H1 (cell line): Measurements from ENCODE around the gene PRXL2A. TPM values are rescaled to one million over a fixed set of nuclear protein-coding genes. Genes with fewer than 3 reads are reported as not detected.

Experiments
- CTCF ChIA-PET: fragments of 300-600 bp; sonication (Branson Sonifier 250); formaldehyde crosslinking; loops from one replicate; lab custom pipeline; 2021; ENCODE audit not compliant: partially characterized antibody; lab: Charles Lee
- POLR2A ChIA-PET: fragments of 300-600 bp; sonication (Branson Sonifier 250); formaldehyde crosslinking; loops from one replicate; lab custom pipeline; 2021; ENCODE audit warnings: inconsistent platforms; ENCODE audit not compliant: partially characterized antibody; lab: Charles Lee
- DNase-seq, 2 experiments: peaks; one replicate each; pipeline versions ENCODE4 v3.0.0 to v3.0.0-alpha.2; 2010 to 2022; ENCODE audit warnings: low spot score in 2 of 2, low read depth in 1 of 2, mixed read lengths in 1 of 2
- FAIRE-seq: peaks from 2 replicates; lab custom pipeline; 2011; peaks lifted over from hg19 to GRCh38; lab: Jason Lieb, UNC
- H2AFZ ChIP-seq: 2 replicates; pipeline ENCODE4 v1.8.1; 2012; ENCODE audit warnings: low read length, inconsistent platforms
- H2AK5ac ChIP-seq: 2 replicates; pipeline ENCODE4 v1.6.1; 2013; ENCODE audit warnings: low read depth, low read length
- H2BK120ac ChIP-seq: replicated peaks from 2 replicates; pipeline ENCODE3; 2013; ENCODE audit warnings: low read depth, low read length, inconsistent platforms
- H2BK12ac ChIP-seq: 2 replicates; pipeline ENCODE4 v1.6.1; 2013; ENCODE audit warnings: low read depth, low read length
- H2BK15ac ChIP-seq: 2 replicates; pipeline ENCODE4 v1.6.1; 2013; ENCODE audit warnings: low read length
- H2BK20ac ChIP-seq: 2 replicates; pipeline ENCODE4 v1.6.1; 2013; ENCODE audit warnings: low read length
- H2BK5ac ChIP-seq: 2 replicates; pipeline ENCODE4 v1.6.1; 2013; ENCODE audit warnings: low read depth, low read length
- H3K14ac ChIP-seq: 2 replicates; pipeline ENCODE4 v1.6.1; 2013; ENCODE audit warnings: inconsistent platforms; ENCODE audit not compliant: insufficient read length
- H3K18ac ChIP-seq: 2 replicates; pipeline ENCODE4 v1.6.1; 2013; ENCODE audit warnings: low read length; ENCODE audit errors: extremely low read depth
- H3K23ac ChIP-seq: 2 replicates; pipeline ENCODE4 v1.6.1; 2013; ENCODE audit warnings: inconsistent platforms; ENCODE audit not compliant: insufficient read length
- H3K23me2 ChIP-seq: 2 replicates; pipeline ENCODE4 v1.6.1; 2013; ENCODE audit warnings: low read depth, low read length
- H3K27ac ChIP-seq: 2 replicates; pipeline ENCODE4 v1.6.1; 2011; ENCODE audit warnings: low read depth, low read length, inconsistent platforms
- H3K27me3 ChIP-seq, 4 experiments: replicated peaks in 1 of 4; 1 replicate in 1 of 4; 2 replicates in 3 of 4; pipeline versions ENCODE4 v1.6.1 to v1.8.1; 2011 to 2013; ENCODE audit warnings: low read length in 3 of 4, mild to moderate bottlenecking in 3 of 4, inconsistent platforms in 2 of 4, mixed read lengths in 2 of 4, moderate library complexity in 1 of 4; ENCODE audit not compliant: control insufficient read depth in 3 of 4, insufficient read depth in 3 of 4; ENCODE audit errors: extremely low read depth in 1 of 4
- H3K36me3 ChIP-seq, 4 experiments: 2 replicates each; pipeline versions ENCODE4 v1.6.1 to v1.8.1; 2011 to 2013; ENCODE audit warnings: mild to moderate bottlenecking in 4 of 4, low read length in 3 of 4, moderate library complexity in 2 of 4, control low read depth in 1 of 4, inconsistent platforms in 1 of 4; ENCODE audit not compliant: insufficient read depth in 4 of 4, control insufficient read depth in 2 of 4
- H3K4ac ChIP-seq: replicated peaks from 2 replicates; pipeline ENCODE3; 2013; ENCODE audit warnings: low read length, low read depth, mixed read lengths, inconsistent platforms; ENCODE audit not compliant: insufficient read length
- H3K4me1 ChIP-seq, 4 experiments: replicated peaks in 1 of 4; 1 replicate in 1 of 4; 2 replicates in 3 of 4; pipeline versions ENCODE4 v1.6.1 to v1.8.1; 2011 to 2013; ENCODE audit warnings: low read length in 3 of 4, inconsistent platforms in 2 of 4, mixed read lengths in 1 of 4; ENCODE audit not compliant: insufficient read depth in 4 of 4, control insufficient read depth in 3 of 4
- H3K4me2 ChIP-seq, 2 experiments: 2 replicates each; pipeline versions ENCODE4 v1.6.1 to v1.8.1; 2011 to 2013; ENCODE audit warnings: low read depth in 2 of 2, low read length in 2 of 2, control low read depth in 1 of 2, inconsistent platforms in 1 of 2, mild to moderate bottlenecking in 1 of 2; ENCODE audit not compliant: insufficient read depth in 1 of 2
- H3K4me3 ChIP-seq, 4 experiments: fragments of 200-600, 300-600 bp in 1 of 4; sonication (generic), shearing (Covaris generic), sonication (Bioruptor Twin) in 1 of 4; 2 replicates each; pipeline versions ENCODE4 v1.5.1 to v1.8.1; 2011 to 2016; ENCODE audit warnings: low read length in 4 of 4, low read depth in 3 of 4, control low read depth in 2 of 4, inconsistent platforms in 2 of 4, mild to moderate bottlenecking in 2 of 4, mixed read lengths in 1 of 4, moderate library complexity in 1 of 4; ENCODE audit not compliant: insufficient read depth in 2 of 4; ENCODE audit errors: extremely low read depth in 1 of 4
- H3K56ac ChIP-seq: replicated peaks from 2 replicates; pipeline ENCODE3; 2013; ENCODE audit warnings: low read depth, mild to moderate bottlenecking, mixed read lengths, low read length, inconsistent platforms; ENCODE audit not compliant: insufficient read length
- H3K79me1 ChIP-seq: 2 replicates; pipeline ENCODE4 v1.6.1; 2013; ENCODE audit warnings: low read depth, low read length, control low read depth
- H3K79me2 ChIP-seq, 2 experiments: 2 replicates each; pipeline versions ENCODE4 v1.6.1 to v1.8.1; 2012 to 2013; ENCODE audit warnings: low read length in 2 of 2, mild to moderate bottlenecking in 2 of 2, inconsistent platforms in 1 of 2; ENCODE audit not compliant: insufficient read depth in 2 of 2, control insufficient read depth in 1 of 2
- H3K9ac ChIP-seq, 4 experiments: replicated peaks in 1 of 4; 1 replicate in 1 of 4; 2 replicates in 3 of 4; pipeline versions ENCODE4 v1.6.1 to v1.8.1; 2011 to 2013; ENCODE audit warnings: low read depth in 3 of 4, low read length in 3 of 4, control low read depth in 2 of 4, mild to moderate bottlenecking in 2 of 4, moderate library complexity in 2 of 4, inconsistent platforms in 1 of 4; ENCODE audit errors: extremely low read depth in 1 of 4
- H3K9me3 ChIP-seq, 2 experiments: 2 replicates each; pipeline versions ENCODE4 v1.6.1 to v1.8.1; 2012 to 2013; ENCODE audit warnings: mild to moderate bottlenecking in 2 of 2, moderate library complexity in 2 of 2, control low read depth in 1 of 2, inconsistent platforms in 1 of 2, low read depth in 1 of 2, low read length in 1 of 2, mixed read lengths in 1 of 2; ENCODE audit not compliant: insufficient read depth in 2 of 2
- H4K20me1 ChIP-seq, 2 experiments: replicated peaks in 1 of 2; 2 replicates each; pipeline versions ENCODE3 to v1.8.1; 2011 to 2013; ENCODE audit warnings: inconsistent platforms in 2 of 2, low read length in 2 of 2, mild to moderate bottlenecking in 1 of 2; ENCODE audit not compliant: insufficient read depth in 2 of 2, control insufficient read depth in 1 of 2
- H4K5ac ChIP-seq: 2 replicates; pipeline ENCODE4 v1.6.1; 2013; ENCODE audit warnings: low read length, low read depth, mixed read lengths, inconsistent platforms; ENCODE audit not compliant: insufficient read length
- H4K8ac ChIP-seq: 2 replicates; pipeline ENCODE4 v1.8.0; 2013; ENCODE audit warnings: mild to moderate bottlenecking, moderate library complexity, low read length, inconsistent platforms; ENCODE audit not compliant: insufficient read depth; ENCODE audit errors: extremely low read depth
- H4K91ac ChIP-seq: replicated peaks from 2 replicates; pipeline ENCODE3; 2013; ENCODE audit warnings: low read length, mixed read lengths, inconsistent platforms; ENCODE audit not compliant: insufficient read length
- BACH1 ChIP-seq: IDR thresholded peaks from 2 replicates; pipeline ENCODE4 v1.6.1; 2012; ENCODE audit warnings: low read length, improper control_type of control experiment
- CREB1 ChIP-seq: IDR thresholded peaks from 2 replicates; pipeline ENCODE4 v1.6.1; 2012; ENCODE audit warnings: inconsistent platforms
- EP300 ChIP-seq, 2 experiments: IDR thresholded peaks; 1 replicate in 1 of 2; 2 replicates in 1 of 2; pipeline ENCODE4 v1.6.1; 2011 to 2012; ENCODE audit warnings: low read depth in 2 of 2, low read length in 2 of 2, mild to moderate bottlenecking in 2 of 2, borderline replicate concordance in 1 of 2, inconsistent platforms in 1 of 2, moderate library complexity in 1 of 2
- GABPA ChIP-seq: IDR thresholded peaks from 2 replicates; pipeline ENCODE4 v1.6.1; 2011; ENCODE audit warnings: mild to moderate bottlenecking, low read length, moderate library complexity, borderline replicate concordance; ENCODE audit not compliant: insufficient read depth
- HDAC6 ChIP-seq: IDR thresholded peaks from one replicate; pipeline ENCODE4 v1.7.1; 2012; ENCODE audit warnings: low read depth, mild to moderate bottlenecking, inconsistent platforms, low read length, moderate library complexity
- KDM4A ChIP-seq: IDR thresholded peaks from one replicate; pipeline ENCODE4 v1.7.1; 2012; ENCODE audit warnings: low read depth, mild to moderate bottlenecking, moderate library complexity, low read length, inconsistent platforms; ENCODE audit not compliant: severe bottlenecking
- KDM5A ChIP-seq: fragments of 200-600 bp; IDR thresholded peaks from 2 replicates; pipeline ENCODE4 v1.7.1; 2012; ENCODE audit warnings: mild to moderate bottlenecking, low read length, inconsistent platforms, mixed read lengths
- SP2 ChIP-seq: IDR thresholded peaks from 2 replicates; pipeline ENCODE4 v1.6.1; 2012; ENCODE audit warnings: mild to moderate bottlenecking, low read length, inconsistent platforms
- SUZ12 ChIP-seq: fragments of 200-600 bp; sonication (generic); IDR thresholded peaks from 2 replicates; pipeline ENCODE4 v1.6.1; 2012; ENCODE audit warnings: mild to moderate bottlenecking, inconsistent platforms, low read length, moderate library complexity, mixed read lengths
- WGBS, 2 experiments: shearing (Covaris generic) in 1 of 2; methylation state at CpG; one replicate each; pipeline versions ENCODE4 v1.1.6 to v1.1.7; 2013 to 2015; ENCODE audit warnings: low lambda C conversion rate in 2 of 2, mixed read lengths in 2 of 2, inconsistent platforms in 1 of 2, low coverage in 1 of 2, missing lambda C conversion rate in 1 of 2; ENCODE audit not compliant: insufficient replicate concordance in 2 of 2, insufficient coverage in 1 of 2, insufficient read length in 1 of 2; ENCODE audit errors: extremely low coverage in 1 of 2, missing lambda C conversion rate in 1 of 2; 5-methylcytosine and 5-hydroxymethylcytosine counted together
- polyA plus RNA-seq, 7 experiments: library from polyadenylated mRNA; depleted of rRNA in 3 of 7; stranded (reverse) in 5 of 7; unstranded in 2 of 7; fragments of >200 nt in 5 of 7; fragments of 200-250 nt in 2 of 7; gene quantifications; 1 replicate in 5 of 7; 2 replicates in 1 of 7; 4 replicates in 1 of 7; pipeline versions ENCODE4 v1.2.1 to v1.2.3, GENCODE V29; 2011 to 2013; ENCODE audit warnings: missing spikeins in 2 of 7, mixed read lengths in 2 of 7
- total RNA-seq: library from RNA; stranded (reverse); fragmentation: NEBNext Ultra II Directional; extraction: Animal tissue kit (Norgen Biotek cat#: 25700); gene quantifications from 2 replicates; pipeline ENCODE4 v1.2.1, GENCODE V29; 2021
- TF ChIP-seq, protein P1 (sequence below): IDR thresholded peaks from 2 replicates; pipeline ENCODE4 v1.6.1; 2012; ENCODE audit warnings: inconsistent platforms

The PRXL2A gene
- total and polyA plus RNA-seq, 2 of the 8 experiments (the other 6 are each of a cell fraction or from before 2014, with no cell fraction given) = 13.4 to 58.3 TPM

DNA sequence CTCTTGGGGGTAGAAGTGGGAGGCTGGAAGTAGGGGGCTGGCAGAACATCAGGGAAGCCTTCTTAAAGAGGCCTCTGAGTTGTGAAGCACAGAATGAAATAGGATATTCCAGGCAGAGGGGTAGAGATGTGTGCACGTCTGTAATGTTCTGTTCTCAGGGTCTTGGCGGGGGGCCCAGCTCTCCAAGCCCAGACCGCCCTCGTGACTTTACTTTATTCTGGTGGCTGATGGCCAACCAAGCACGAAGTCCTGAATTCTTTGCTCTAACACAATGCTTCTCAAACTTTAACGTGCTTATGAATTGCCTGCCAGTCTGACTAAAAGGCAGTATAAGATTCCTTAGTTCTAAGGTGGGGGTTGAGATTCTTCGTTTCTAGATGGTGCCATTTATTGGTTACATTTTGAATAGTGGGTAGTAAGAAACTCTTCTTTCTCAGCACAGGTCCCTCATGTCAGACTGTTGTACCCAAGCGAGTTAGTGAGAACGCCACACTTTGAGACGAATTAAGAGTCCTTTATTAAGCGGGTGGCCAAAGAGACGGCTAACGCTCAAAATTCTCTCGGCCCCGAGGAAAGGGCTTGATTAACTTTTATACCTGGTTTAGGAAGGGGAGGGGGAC lies 8.2 kb downstream of the PRXL2A start:
- H3K4me3 ChIP-seq = peak overlapping the region in 1 of 4 experiments; percentile 13; a peak in 1 of 8 replicates
- no peak overlapping the region for H3K18ac ChIP-seq
- H2BK5ac ChIP-seq = no peak overlapping the region
- peaks cover 11% of the 10 kb centered on the region for H3K79me1 ChIP-seq
- H2BK20ac ChIP-seq = no peak overlapping the region
- H4K5ac ChIP-seq = no peak overlapping the region
- H4K91ac ChIP-seq = no peak overlapping the region
- H3K4ac ChIP-seq = no peak overlapping the region
- CTCF ChIA-PET = interaction anchor here (5.9 kb wide), 1 partner anchor 88 kb away, joined by 28 read pairs; no protein-coding TSS in a partner anchor
- 45% methylated on average over 15 of the region's 15 CpGs; no CpG with 5 or more reads in 1 of the 2 experiments for WGBS, 2 experiments
- H2BK12ac ChIP-seq = no peak overlapping the region
- peaks cover 18 to 42% of the 10 kb centered on the region in 2 experiments for H4K20me1 ChIP-seq
- peaks cover 0 to 28% of the 10 kb centered on the region in 2 experiments; a peak in 2 of 4 replicates for H3K79me2 ChIP-seq
- H2BK15ac ChIP-seq = no peak overlapping the region
- DNase-seq = no peak
- POLR2A ChIA-PET = no interaction called here
- TF ChIP-seq GABPA (no peak), KDM5A (no peak), SP2 (no peak), HDAC6 (no peak), SUZ12 (no peak), CREB1 (no peak), EP300 (IDR thresholded peaks at IDR 0.05; ENCODE audit: borderline replicate concordance in 1 of 2, low read depth in 2 of 2, low read length in 2 of 2) (no peak), BACH1 (no peak), KDM4A (no peak)
- TF ChIP-seq, protein P1, sequence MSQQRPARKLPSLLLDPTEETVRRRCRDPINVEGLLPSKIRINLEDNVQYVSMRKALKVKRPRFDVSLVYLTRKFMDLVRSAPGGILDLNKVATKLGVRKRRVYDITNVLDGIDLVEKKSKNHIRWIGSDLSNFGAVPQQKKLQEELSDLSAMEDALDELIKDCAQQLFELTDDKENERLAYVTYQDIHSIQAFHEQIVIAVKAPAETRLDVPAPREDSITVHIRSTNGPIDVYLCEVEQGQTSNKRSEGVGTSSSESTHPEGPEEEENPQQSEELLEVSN = no peak
- no peak overlapping the region for H3K23ac ChIP-seq
- peak overlapping the region; percentile 7 to 71; a peak in 3 of 4 replicates for H3K4me2 ChIP-seq
- no peak overlapping the region for H3K27ac ChIP-seq
- peaks cover 0 to 11% (median 1%) of the 10 kb centered on the region in 4 experiments; a peak in 4 of 7 replicates for H3K27me3 ChIP-seq
- H3K9me3 ChIP-seq = no peaks in the 10 kb centered on the region
- H3K9ac ChIP-seq = no peak overlapping the region
- no peak overlapping the region for H3K56ac ChIP-seq
- no peaks in the 10 kb centered on the region for H3K23me2 ChIP-seq
- H3K4me1 ChIP-seq = peaks cover 4 to 22% (median 12%) of the 10 kb centered on the region in 4 experiments
- FAIRE-seq = no peak
- no peak overlapping the region for H4K8ac ChIP-seq
- no peak overlapping the region for H2AFZ ChIP-seq
- no peak overlapping the region for H2AK5ac ChIP-seq
- H2BK120ac ChIP-seq = no peak overlapping the region
- H3K14ac ChIP-seq = no peak overlapping the region
- H3K36me3 ChIP-seq = peaks cover 0 to 3% (median 0%) of the 10 kb centered on the region in 4 experiments; a peak in 5 of 8 replicates
